HepG2 (cell line): ENCODE data around the gene GNL1. TPM values are rescaled to one million over a fixed set of nuclear protein-coding genes. Genes with fewer than 3 reads are reported as not detected.

Experiments used
- ATAC-seq: fragments of 200-7000 bp; cut with Tn5 transposase; 3 replicates; pipeline ENCODE4 v1.9.1; 2020; ENCODE audit warnings: mild to moderate bottlenecking, moderate library complexity
- BruUV-seq: library from RNA; stranded (reverse); fragments of 400-500 nt; replicated peaks from 2 replicates; lab custom pipeline; 2021; lab: Mats Ljungman, UMichigan
- CTCF ChIA-PET: fragments of 300-600 bp; formaldehyde crosslinking; extraction: SDS; loops from one replicate; lab custom pipeline; 2021; ENCODE audit warnings: low total read pairs, inconsistent platforms, low intra/inter-chr PET ratio; lab: Yijun Ruan, JAX
- POLR2A ChIA-PET: fragments of 350-600 bp; sonication (Branson Sonifier 250); formaldehyde crosslinking; loops from one replicate; lab custom pipeline; 2020; ENCODE audit warnings: antibody characterized with exemption, inconsistent platforms; lab: Yijun Ruan, JAX
- DNase-seq: peaks from one replicate; pipeline ENCODE4 v3.0.0-alpha.2; 2015; ENCODE audit warnings: low spot score
- FAIRE-seq: peaks from 3 replicates; lab custom pipeline; 2011; peaks lifted over from hg19 to GRCh38; lab: Jason Lieb, UNC
- H2AFZ ChIP-seq: one replicate; pipeline ENCODE4 v1.6.1; 2011; ENCODE audit warnings: low read length, inconsistent platforms
- H3K27ac ChIP-seq: fragments of 300-600 bp; 3 replicates; pipeline ENCODE4 v1.8.0; 2011; ENCODE audit warnings: mixed run types, mild to moderate bottlenecking, mixed read lengths, low read length, inconsistent platforms; ENCODE audit not compliant: insufficient read depth; ENCODE audit errors: extremely low read length
- H3K27me3 ChIP-seq, 2 experiments: fragments of 200-600 bp in 1 of 2; 2 replicates in 1 of 2; 3 replicates in 1 of 2; pipeline versions ENCODE4 v1.6.0 to v1.8.0; 2011; ENCODE audit warnings: low read length in 2 of 2, mild to moderate bottlenecking in 2 of 2, moderate library complexity in 2 of 2, inconsistent platforms in 1 of 2; ENCODE audit not compliant: insufficient read depth in 2 of 2, control insufficient read depth in 1 of 2
- H3K36me3 ChIP-seq, 2 experiments: fragments of 200-600 bp in 1 of 2; replicated peaks in 1 of 2; 2 replicates in 1 of 2; 3 replicates in 1 of 2; pipeline versions ENCODE4 v1.5.1 to v1.8.0; 2011; ENCODE audit warnings: low read length in 2 of 2, inconsistent platforms in 1 of 2; ENCODE audit not compliant: insufficient read depth in 2 of 2, control insufficient read depth in 1 of 2
- H3K4me1 ChIP-seq: 2 replicates; pipeline ENCODE4 v1.5.1; 2012; ENCODE audit warnings: low read length, inconsistent platforms; ENCODE audit not compliant: insufficient read depth
- H3K4me2 ChIP-seq: 2 replicates; pipeline ENCODE4 v1.6.0; 2011; ENCODE audit warnings: low read depth, low read length, inconsistent platforms
- H3K4me3 ChIP-seq, 3 experiments: fragments of 200-600 bp in 1 of 3; sonication (generic), shearing (Covaris generic) in 1 of 3; replicated peaks in 1 of 3; 2 replicates each; pipeline ENCODE4 v1.5.1; 2011 to 2016; ENCODE audit warnings: low read length in 3 of 3, inconsistent platforms in 2 of 3, low read depth in 2 of 3, mild to moderate bottlenecking in 2 of 3, control low read depth in 1 of 3, mixed read lengths in 1 of 3; ENCODE audit not compliant: insufficient read depth in 1 of 3
- H3K79me2 ChIP-seq: one replicate; pipeline ENCODE4 v1.6.1; 2011; ENCODE audit warnings: low read length, inconsistent platforms; ENCODE audit not compliant: insufficient read depth
- H3K9ac ChIP-seq: 2 replicates; pipeline ENCODE4 v1.6.0; 2011; ENCODE audit warnings: mild to moderate bottlenecking, low read depth, low read length, inconsistent platforms; ENCODE audit not compliant: insufficient read depth
- H3K9me3 ChIP-seq: 2 replicates; pipeline ENCODE4 v1.5.1; 2012; ENCODE audit warnings: mild to moderate bottlenecking, low read length
- H4K20me1 ChIP-seq: 2 replicates; pipeline ENCODE4 v1.6.0; 2011; ENCODE audit warnings: inconsistent platforms, mild to moderate bottlenecking, low read length, moderate library complexity; ENCODE audit not compliant: insufficient read depth
- GABPA ChIP-seq, 2 experiments: IDR thresholded peaks; 2 replicates each; pipeline ENCODE4 v1.6.1; 2011 to 2016; ENCODE audit warnings: low read depth in 2 of 2, low read length in 1 of 2, missing biosample characterization in 1 of 2, missing genetic modification characterization in 1 of 2
- KDM5B ChIP-seq: sonication (generic); formaldehyde crosslinking; IDR thresholded peaks from 2 replicates; pipeline ENCODE4 v1.4.0; 2020; ENCODE audit warnings: missing genetic modification reagents, mild to moderate bottlenecking, borderline replicate concordance
- NPAS2 ChIP-seq: sonication (generic); formaldehyde crosslinking; IDR thresholded peaks from 2 replicates; pipeline ENCODE4 v1.8.0; 2022; ENCODE audit warnings: mild to moderate bottlenecking, missing genetic modification reagents, borderline replicate concordance
- RBFOX2 ChIP-seq: fragments of 200-400 bp; formaldehyde crosslinking; IDR thresholded peaks from 2 replicates; pipeline ENCODE4 v1.6.1; 2017; ENCODE audit warnings: low read depth, mild to moderate bottlenecking, low read length
- WGBS: methylation state at CpG from one replicate; pipeline ENCODE4 v1.1.6; 2017; ENCODE audit warnings: low lambda C conversion rate; 5-methylcytosine and 5-hydroxymethylcytosine counted together
- in situ Hi-C: cut with HindIII; loops from 2 replicates; pipeline ENCODE4 v1.10.0; 2017; ENCODE audit warnings: low pct_unique_long_range_greater_than_20kb; ENCODE audit not compliant: extremely low pct_ligation_motif_present
- intact Hi-C: fragments of 100-400 bp; cut with micrococcal nuclease; formaldehyde crosslinking; loops from one replicate; pipeline ENCODE4 v1.10.0; 2022; ENCODE audit not compliant: unreplicated experiment
- polyA plus RNA-seq, 8 experiments: library from polyadenylated mRNA; depleted of rRNA in 3 of 8; stranded (reverse) in 7 of 8; unstranded in 1 of 8; fragments of >200 nt; fragmentation: Illumina TruSeq in 4 of 8; extraction: Trizol in 4 of 8; gene quantifications; 2 replicates each; pipeline versions ENCODE4 v1.2.1 to v1.2.3, GENCODE V29; 2011 to 2016; ENCODE audit warnings: low read depth in 4 of 8, missing spikeins in 1 of 8, mixed read lengths in 1 of 8; ENCODE audit not compliant: insufficient read depth in 1 of 8
- total RNA-seq, 5 experiments: library from RNA; depleted of rRNA; stranded (reverse); fragments of >200 nt; fragmentation: Illumina TruSeq; extraction: Trizol; gene quantifications; 2 replicates each; pipeline ENCODE4 v1.2.3, GENCODE V29; 2016; ENCODE audit warnings: low read depth in 1 of 5
- TF ChIP-seq, protein P1 (sequence below): sonication (generic); formaldehyde crosslinking; IDR thresholded peaks from 2 replicates; pipeline ENCODE4 v1.5.0; 2020; ENCODE audit warnings: mild to moderate bottlenecking, missing genetic modification reagents
- TF ChIP-seq, protein P2 (sequence below): sonication (generic); formaldehyde crosslinking; IDR thresholded peaks from 2 replicates; pipeline ENCODE4 v1.4.0; 2020; ENCODE audit warnings: missing genetic modification reagents, mild to moderate bottlenecking, borderline replicate concordance
- TF ChIP-seq, protein P3 (sequence below): sonication (generic); formaldehyde crosslinking; IDR thresholded peaks from 2 replicates; pipeline ENCODE4 v1.4.0; 2020; ENCODE audit warnings: missing genetic modification reagents

GNL1 gene
- total and polyA plus RNA-seq, 2 of the 13 experiments (the other 11 are each of a cell fraction or from before 2014, with no cell fraction given), result 35.0 to 55.6 TPM

DNA sequence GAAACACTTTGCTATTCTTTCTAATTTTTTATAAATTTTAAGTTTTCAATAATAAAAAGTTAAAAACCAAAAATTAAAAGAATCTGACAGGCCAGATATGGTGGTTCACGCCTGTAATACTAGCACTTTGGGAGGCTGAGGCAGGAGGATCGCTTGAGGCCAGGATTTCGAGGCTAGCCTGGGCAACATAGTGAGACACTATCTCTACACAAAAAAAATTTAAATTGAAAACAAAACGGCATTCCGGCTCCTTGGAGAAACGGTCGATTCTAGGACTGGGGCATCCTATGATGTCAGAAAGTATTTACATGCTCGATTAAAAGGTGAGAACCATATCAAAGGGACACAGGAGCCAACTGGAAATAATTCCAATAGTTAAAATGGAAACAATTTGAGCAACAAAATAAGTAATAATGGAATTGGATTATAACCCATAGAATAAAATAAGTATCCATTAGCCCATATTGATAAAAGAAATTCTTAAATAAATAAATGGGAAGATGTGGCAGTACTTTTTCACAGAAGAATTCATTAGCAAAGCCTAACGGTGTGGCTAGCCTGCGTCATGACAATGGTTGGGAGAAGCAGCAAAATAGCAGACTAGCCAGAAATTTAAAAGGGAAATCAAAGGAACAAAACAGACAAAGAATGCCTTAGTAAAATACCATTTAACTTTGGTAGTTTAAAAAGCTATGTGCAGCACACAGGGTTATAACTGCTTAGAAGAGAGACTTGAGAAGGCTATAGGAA lies 45.7 kb downstream of the GNL1 start:
- Histone ChIP-seq H2AFZ (peak overlapping the region; percentile 32), H3K4me1 (peaks cover 6% of the 10 kb centered on the region), H3K4me2 (peak overlapping the region; percentile 28; the same call in 1 of the 2 replicates), H3K36me3 (no peaks in the 10 kb centered on the region), H3K4me3 (no peak overlapping the region), H3K9me3 (no peaks in the 10 kb centered on the region), H3K27ac (no peak overlapping the region), H4K20me1 (no peaks in the 10 kb centered on the region), H3K9ac (no peak overlapping the region; the same call in 1 of the 2 replicates), H3K27me3 (no peaks in the 10 kb centered on the region), H3K79me2 (no peaks in the 10 kb centered on the region)
- WGBS, result 28% methylated on average over 10 of the region's 10 CpGs
- TF ChIP-seq, protein P1, sequence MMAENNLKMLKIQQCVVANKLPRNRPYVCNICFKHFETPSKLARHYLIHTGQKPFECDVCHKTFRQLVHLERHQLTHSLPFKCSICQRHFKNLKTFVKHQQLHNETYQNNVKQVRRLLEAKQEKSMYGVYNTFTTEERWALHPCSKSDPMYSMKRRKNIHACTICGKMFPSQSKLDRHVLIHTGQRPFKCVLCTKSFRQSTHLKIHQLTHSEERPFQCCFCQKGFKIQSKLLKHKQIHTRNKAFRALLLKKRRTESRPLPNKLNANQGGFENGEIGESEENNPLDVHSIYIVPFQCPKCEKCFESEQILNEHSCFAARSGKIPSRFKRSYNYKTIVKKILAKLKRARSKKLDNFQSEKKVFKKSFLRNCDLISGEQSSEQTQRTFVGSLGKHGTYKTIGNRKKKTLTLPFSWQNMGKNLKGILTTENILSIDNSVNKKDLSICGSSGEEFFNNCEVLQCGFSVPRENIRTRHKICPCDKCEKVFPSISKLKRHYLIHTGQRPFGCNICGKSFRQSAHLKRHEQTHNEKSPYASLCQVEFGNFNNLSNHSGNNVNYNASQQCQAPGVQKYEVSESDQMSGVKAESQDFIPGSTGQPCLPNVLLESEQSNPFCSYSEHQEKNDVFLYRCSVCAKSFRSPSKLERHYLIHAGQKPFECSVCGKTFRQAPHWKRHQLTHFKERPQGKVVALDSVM (CRISPR knock-in tag), result peak; percentile 43
- no peak for TF ChIP-seq RBFOX2
- no peak for DNase-seq
- ChIA-PET CTCF (no interaction called here), POLR2A (no interaction called here)
- no peak for ATAC-seq
- intact Hi-C loops (no loop called here), in situ Hi-C loops (no loop called here)
- FAIRE-seq, result no peak
- no TSS peak for BruUV-seq

DNA sequence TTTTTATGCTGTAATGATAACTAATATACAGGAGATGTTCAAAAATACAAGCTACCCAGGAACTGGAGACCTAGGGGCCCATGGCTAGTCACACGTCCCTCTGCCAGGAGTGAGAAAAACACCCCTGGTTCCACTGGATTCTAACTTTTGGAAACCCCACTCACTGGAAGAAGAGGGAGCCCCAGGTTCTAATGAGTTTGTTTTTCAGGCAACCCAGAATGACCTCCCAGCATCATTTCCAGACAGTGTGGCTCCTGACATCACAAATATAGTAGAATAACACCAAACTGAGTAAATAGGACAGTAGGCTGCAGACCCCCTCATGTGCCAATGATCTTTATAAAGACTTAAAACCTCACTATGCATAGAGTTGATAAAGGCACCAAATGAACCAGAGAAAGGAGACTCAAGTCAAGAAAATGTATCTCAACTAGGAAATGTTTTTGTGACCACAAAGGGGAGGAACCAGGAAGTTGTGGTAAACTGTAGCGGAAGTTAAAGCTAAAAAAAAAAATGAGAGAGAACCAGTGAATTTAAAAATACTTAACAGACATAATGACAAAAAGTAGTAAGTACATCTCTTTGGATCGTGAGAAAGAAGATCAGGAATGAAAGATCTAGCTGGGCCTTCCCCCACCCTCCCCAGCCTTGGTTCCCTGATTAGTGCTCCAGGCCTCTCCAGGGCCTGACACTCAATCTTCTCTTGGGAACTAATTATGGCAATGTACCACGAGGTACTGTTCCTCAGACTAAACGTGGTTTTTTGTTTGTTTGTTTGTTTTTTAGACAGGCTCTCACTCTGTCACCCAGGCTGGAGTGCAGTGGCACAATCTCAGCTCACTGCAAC lies 47.2 kb downstream of the GNL1 start:
- Histone ChIP-seq H3K27me3 (no peaks in the 10 kb centered on the region), H3K9me3 (no peaks in the 10 kb centered on the region), H3K36me3 (no peaks in the 10 kb centered on the region), H3K9ac (no peak overlapping the region), H3K79me2 (no peaks in the 10 kb centered on the region), H3K27ac (no peak overlapping the region), H3K4me3 (no peak overlapping the region), H2AFZ (no peak overlapping the region), H3K4me1 (peaks cover 6% of the 10 kb centered on the region; the same call in 1 of the 2 replicates), H4K20me1 (no peaks in the 10 kb centered on the region), H3K4me2 (no peak overlapping the region)
- ATAC-seq (no peak), FAIRE-seq (no peak), DNase-seq (no peak)
- POLR2A ChIA-PET, result no interaction called here
- TF ChIP-seq, protein P2, sequence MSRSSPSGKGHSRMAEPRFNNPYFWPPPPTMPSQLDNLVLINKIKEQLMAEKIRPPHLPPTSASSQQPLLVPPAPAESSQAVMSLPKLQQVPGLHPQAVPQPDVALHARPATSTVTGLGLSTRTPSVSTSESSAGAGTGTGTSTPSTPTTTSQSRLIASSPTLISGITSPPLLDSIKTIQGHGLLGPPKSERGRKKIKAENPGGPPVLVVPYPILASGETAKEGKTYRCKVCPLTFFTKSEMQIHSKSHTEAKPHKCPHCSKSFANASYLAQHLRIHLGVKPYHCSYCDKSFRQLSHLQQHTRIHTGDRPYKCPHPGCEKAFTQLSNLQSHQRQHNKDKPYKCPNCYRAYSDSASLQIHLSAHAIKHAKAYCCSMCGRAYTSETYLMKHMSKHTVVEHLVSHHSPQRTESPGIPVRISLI, result 0 out of 2 replicates have a peak, but pooled peaks have one; percentile 14
- TF ChIP-seq KDM5B (no peak), NPAS2 (no peak), GABPA (IDR thresholded peaks at IDR 0.05; ENCODE audit: low read depth, low read length) (no peak), GABPA (CRISPR knock-in tag; IDR thresholded peaks at IDR 0.05; ENCODE audit: low read depth) (peak; percentile 30; the same call in 1 of the 2 replicates)
- TF ChIP-seq, protein P3, sequence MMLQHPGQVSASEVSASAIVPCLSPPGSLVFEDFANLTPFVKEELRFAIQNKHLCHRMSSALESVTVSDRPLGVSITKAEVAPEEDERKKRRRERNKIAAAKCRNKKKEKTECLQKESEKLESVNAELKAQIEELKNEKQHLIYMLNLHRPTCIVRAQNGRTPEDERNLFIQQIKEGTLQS (CRISPR knock-in tag), result no peak
- intact Hi-C loops, result no loop called here
- no TSS peak for BruUV-seq
- 8% methylated on average over 5 of the region's 5 CpGs for WGBS
- CTCF ChIA-PET, result no interaction called here
- in situ Hi-C loops, result no loop called here
